DND-41 (cell line): ENCODE measurements around the gene GDNF.

Experiments
- ATAC-seq: fragments of 200-7000 bp; cut with Tn5 transposase; 3 replicates; pipeline ENCODE4 v1.9.1; 2021; ENCODE audit warnings: low read depth; ENCODE audit not compliant: insufficient read depth
- DNase-seq: peaks from one replicate; pipeline ENCODE4 v3.0.0-alpha.2; 2020
- H2AFZ ChIP-seq: 2 replicates; pipeline ENCODE4 v1.6.0; 2012; ENCODE audit warnings: low read depth, low read length
- H3K27ac ChIP-seq: 2 replicates; pipeline ENCODE4 v1.5.1; 2012; ENCODE audit warnings: low read length, inconsistent platforms
- H3K27me3 ChIP-seq: fragments of 200-600 bp; sonication (generic); 2 replicates; pipeline ENCODE4 v1.6.0; 2012; ENCODE audit warnings: low read length, mild to moderate bottlenecking, inconsistent platforms; ENCODE audit not compliant: insufficient read depth, poor library complexity
- H3K36me3 ChIP-seq: 2 replicates; pipeline ENCODE4 v1.5.1; 2012; ENCODE audit warnings: low read length, inconsistent platforms; ENCODE audit not compliant: insufficient read depth
- H3K4me1 ChIP-seq: 2 replicates; pipeline ENCODE4 v1.5.1; 2012; ENCODE audit warnings: mild to moderate bottlenecking, low read length; ENCODE audit not compliant: insufficient read depth
- H3K4me2 ChIP-seq: 2 replicates; pipeline ENCODE4 v1.6.0; 2012; ENCODE audit warnings: mild to moderate bottlenecking, moderate library complexity, low read length, inconsistent platforms; ENCODE audit not compliant: insufficient read depth
- H3K4me3 ChIP-seq, 2 experiments: fragments of 200-600 bp in 1 of 2; shearing (Covaris generic) in 1 of 2; 2 replicates each; pipeline ENCODE4 v1.5.1; 2012 to 2016; ENCODE audit warnings: inconsistent platforms in 2 of 2, low read length in 2 of 2, mild to moderate bottlenecking in 2 of 2, low read depth in 1 of 2, moderate library complexity in 1 of 2
- H3K79me2 ChIP-seq: 2 replicates; pipeline ENCODE4 v1.6.0; 2012; ENCODE audit warnings: low read length, inconsistent platforms; ENCODE audit not compliant: insufficient read depth
- H3K9ac ChIP-seq: 2 replicates; pipeline ENCODE4 v1.6.0; 2012; ENCODE audit warnings: low read depth, mild to moderate bottlenecking, inconsistent platforms, low read length, moderate library complexity
- H3K9me3 ChIP-seq: 2 replicates; pipeline ENCODE4 v1.5.1; 2012; ENCODE audit warnings: low read length, moderate library complexity, mild to moderate bottlenecking, inconsistent platforms; ENCODE audit not compliant: insufficient read depth, severe bottlenecking
- H4K20me1 ChIP-seq: 2 replicates; pipeline ENCODE4 v1.6.0; 2012; ENCODE audit warnings: low read length; ENCODE audit not compliant: insufficient read depth
- CTCF ChIP-seq: IDR thresholded peaks from 2 replicates; pipeline ENCODE4 v1.5.1; 2012; ENCODE audit warnings: borderline replicate concordance, low read length, moderate library complexity, mild to moderate bottlenecking; ENCODE audit not compliant: poor library complexity, severe bottlenecking; ENCODE audit errors: extremely low read depth
- EZH2 ChIP-seq: IDR thresholded peaks from 3 replicates; pipeline ENCODE4 v1.6.1; 2012; ENCODE audit warnings: borderline replicate concordance, low read depth, mild to moderate bottlenecking, moderate library complexity, low read length, inconsistent platforms; ENCODE audit not compliant: severe bottlenecking

The GDNF gene

GRCh38 chr5:37806016-37806415 is 33.8 kb downstream of the GDNF start:
- Histone ChIP-seq H3K27me3 (no peaks in the 10 kb centered on the region), H3K4me3 (no peak overlapping the region), H3K4me1 (no peaks in the 10 kb centered on the region), H2AFZ (no peak overlapping the region), H3K36me3 (no peaks in the 10 kb centered on the region), H4K20me1 (no peaks in the 10 kb centered on the region), H3K4me2 (no peak overlapping the region), H3K9me3 (no peaks in the 10 kb centered on the region), H3K9ac (no peak overlapping the region), H3K79me2 (no peaks in the 10 kb centered on the region), H3K27ac (no peak overlapping the region)
- no peak for TF ChIP-seq CTCF
- TF ChIP-seq EZH2 = no peak
- DNase-seq (no peak), ATAC-seq (no peak)

- no peak for TF ChIP-seq EZH2
- TF ChIP-seq CTCF = no peak
- H4K20me1 ChIP-seq = no peaks in the 10 kb centered on the region
- H3K4me1 ChIP-seq = no peaks in the 10 kb centered on the region
- no peaks in the 10 kb centered on the region for H3K27me3 ChIP-seq
- no peaks in the 10 kb centered on the region for H3K36me3 ChIP-seq
- H3K9ac ChIP-seq = no peak overlapping the region
- DNase-seq = no peak
- H2AFZ ChIP-seq = no peak overlapping the region
- no peak for ATAC-seq
- H3K4me3 ChIP-seq = no peak overlapping the region
- no peaks in the 10 kb centered on the region for H3K79me2 ChIP-seq
- no peak overlapping the region for H3K4me2 ChIP-seq
- H3K27ac ChIP-seq = no peak overlapping the region
- no peaks in the 10 kb centered on the region for H3K9me3 ChIP-seq
These were observed 35.4 kb downstream of the GDNF start for GRCh38 chr5:37804401-37804800.

- H2AFZ ChIP-seq = no peak overlapping the region
- no peaks in the 10 kb centered on the region for H3K27me3 ChIP-seq
- no peak overlapping the region for H3K27ac ChIP-seq
- H3K79me2 ChIP-seq = no peaks in the 10 kb centered on the region
- no peaks in the 10 kb centered on the region for H3K36me3 ChIP-seq
- no peak for ATAC-seq
- H3K9ac ChIP-seq = no peak overlapping the region
- no peak for DNase-seq
- TF ChIP-seq CTCF (no peak), EZH2 (no peak)
- no peaks in the 10 kb centered on the region for H3K9me3 ChIP-seq
- H3K4me2 ChIP-seq = no peak overlapping the region
- H3K4me3 ChIP-seq = no peak overlapping the region
- H4K20me1 ChIP-seq = no peaks in the 10 kb centered on the region
- no peaks in the 10 kb centered on the region for H3K4me1 ChIP-seq
These were observed 36.4 kb downstream of the GDNF start for GRCh38 chr5:37803487-37803886.

- H3K27me3 ChIP-seq = no peaks in the 10 kb centered on the region
- H2AFZ ChIP-seq = no peak overlapping the region
- H3K36me3 ChIP-seq = no peaks in the 10 kb centered on the region
- no peaks in the 10 kb centered on the region for H3K9me3 ChIP-seq
- DNase-seq = no peak
- H3K4me1 ChIP-seq = no peaks in the 10 kb centered on the region
- H3K9ac ChIP-seq = no peak overlapping the region
- no peak overlapping the region for H3K27ac ChIP-seq
- no peaks in the 10 kb centered on the region for H4K20me1 ChIP-seq
- TF ChIP-seq EZH2 (no peak), CTCF (no peak)
- no peaks in the 10 kb centered on the region for H3K79me2 ChIP-seq
- H3K4me3 ChIP-seq = no peak overlapping the region
- H3K4me2 ChIP-seq = no peak overlapping the region
- ATAC-seq = no peak
These were observed 38.3 kb downstream of the GDNF start for GRCh38 chr5:37801521-37801920.
